ENCODE measurements around the gene MUC5AC.

GRCh38 chr11:1199751-1200610, 42.2 kb downstream of the MUC5AC start:
- TF ChIP-seq POLR2AphosphoS5 (IDR thresholded peaks at IDR 0.05; ENCODE audit: borderline replicate concordance, low read depth, low read length) (no peak), EZH2 (IDR thresholded peaks at IDR 0.05) (no peak), FOXP2 (optimal IDR thresholded peaks at IDR 0.05; ENCODE audit: control extremely low read depth, extremely low read length, insufficient read depth) (no peak)

Measured in SK-N-MC (cell line).